DND-41 (cell line): ENCODE results near the gene RAB7A.

ENCODE experiments used
- EZH2 ChIP-seq: IDR thresholded peaks from 3 replicates; pipeline ENCODE4 v1.6.1; 2012; ENCODE audit warnings: borderline replicate concordance, low read depth, mild to moderate bottlenecking, moderate library complexity, low read length, inconsistent platforms; ENCODE audit not compliant: severe bottlenecking
- TF ChIP-seq, protein P1 (sequence below): IDR thresholded peaks from 2 replicates; pipeline ENCODE4 v1.5.1; 2012; ENCODE audit warnings: borderline replicate concordance, low read length, moderate library complexity, mild to moderate bottlenecking; ENCODE audit not compliant: poor library complexity, severe bottlenecking; ENCODE audit errors: extremely low read depth

DNA sequence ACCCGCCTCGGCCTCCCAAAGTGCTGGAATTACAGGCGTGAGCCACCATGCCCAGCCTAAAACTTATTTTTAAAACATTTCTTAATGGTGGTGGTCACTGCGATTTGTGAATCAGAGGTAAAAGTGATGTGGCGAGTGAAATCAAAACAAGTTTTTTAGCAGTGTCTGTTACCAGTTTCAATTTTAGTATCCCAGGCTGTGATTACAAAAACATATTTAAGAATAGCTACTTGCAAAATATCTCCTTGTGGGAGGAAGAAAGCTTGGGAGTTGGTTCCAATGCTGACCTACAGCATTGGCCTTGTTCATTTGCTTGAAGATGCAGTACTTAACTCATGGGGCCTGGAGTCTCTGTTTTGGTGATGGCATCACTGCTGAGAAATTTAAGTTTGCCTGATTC is 4.5 kb downstream of the RAB7A start:
- TF ChIP-seq, protein P1, sequence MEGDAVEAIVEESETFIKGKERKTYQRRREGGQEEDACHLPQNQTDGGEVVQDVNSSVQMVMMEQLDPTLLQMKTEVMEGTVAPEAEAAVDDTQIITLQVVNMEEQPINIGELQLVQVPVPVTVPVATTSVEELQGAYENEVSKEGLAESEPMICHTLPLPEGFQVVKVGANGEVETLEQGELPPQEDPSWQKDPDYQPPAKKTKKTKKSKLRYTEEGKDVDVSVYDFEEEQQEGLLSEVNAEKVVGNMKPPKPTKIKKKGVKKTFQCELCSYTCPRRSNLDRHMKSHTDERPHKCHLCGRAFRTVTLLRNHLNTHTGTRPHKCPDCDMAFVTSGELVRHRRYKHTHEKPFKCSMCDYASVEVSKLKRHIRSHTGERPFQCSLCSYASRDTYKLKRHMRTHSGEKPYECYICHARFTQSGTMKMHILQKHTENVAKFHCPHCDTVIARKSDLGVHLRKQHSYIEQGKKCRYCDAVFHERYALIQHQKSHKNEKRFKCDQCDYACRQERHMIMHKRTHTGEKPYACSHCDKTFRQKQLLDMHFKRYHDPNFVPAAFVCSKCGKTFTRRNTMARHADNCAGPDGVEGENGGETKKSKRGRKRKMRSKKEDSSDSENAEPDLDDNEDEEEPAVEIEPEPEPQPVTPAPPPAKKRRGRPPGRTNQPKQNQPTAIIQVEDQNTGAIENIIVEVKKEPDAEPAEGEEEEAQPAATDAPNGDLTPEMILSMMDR, result no peak
- TF ChIP-seq EZH2, result no peak
